Sigmoid colon (tissue), 7 donors: ENCODE measurements around the gene GRIP1. TPM values are rescaled to one million over a fixed set of nuclear protein-coding genes. Genes with fewer than 3 reads are reported as not detected.

Experiments used
- DNase-seq: peaks from one replicate; pipeline ENCODE4 v3.0.0-alpha.2; 2019
- H3K27ac ChIP-seq, 4 donors: fragments of 200-600 bp; sonication (generic); one replicate each; pipeline ENCODE4 v1.5.1; 2016 to 2019; ENCODE audit warnings: mild to moderate bottlenecking in 1 of 4
- H3K27me3 ChIP-seq, 3 donors: fragments of 200-600 bp; sonication (generic); one replicate each; pipeline ENCODE4 v1.5.1; 2019; ENCODE audit warnings: mild to moderate bottlenecking in 1 of 3
- H3K36me3 ChIP-seq, 4 donors: fragments of 200-600 bp; sonication (generic); one replicate each; pipeline ENCODE4 v1.5.1; 2016 to 2019
- H3K4me1 ChIP-seq, 4 donors: fragments of 200-600 bp; sonication (generic); one replicate each; pipeline ENCODE4 v1.5.1; 2017 to 2019
- H3K4me3 ChIP-seq, 4 donors: fragments of 200-600 bp; sonication (generic); one replicate each; pipeline ENCODE4 v1.5.1; 2017 to 2019; ENCODE audit warnings: mild to moderate bottlenecking in 2 of 4, moderate library complexity in 1 of 4
- H3K9me3 ChIP-seq, 4 donors: fragments of 200-600 bp in 3 of 4; sonication (generic) in 3 of 4; one replicate each; pipeline versions ENCODE4 v1.5.1 to v1.6.1; 2013 to 2019
- EP300 ChIP-seq, 4 donors: sonication (generic); formaldehyde crosslinking; IDR thresholded peaks; one replicate each; pipeline ENCODE4 v1.6.1; 2017; ENCODE audit warnings: antibody characterized with exemption in 4 of 4
- POLR2A ChIP-seq, 2 donors: fragments of 450-650 bp; IDR thresholded peaks; one replicate each; pipeline ENCODE4 v1.6.1; 2016; ENCODE audit warnings: antibody characterized with exemption in 2 of 2, mild to moderate bottlenecking in 2 of 2, moderate library complexity in 2 of 2
- POLR2AphosphoS5 ChIP-seq, 4 donors: sonication (generic); formaldehyde crosslinking; IDR thresholded peaks; one replicate each; pipeline ENCODE4 v1.6.1; 2017; ENCODE audit warnings: antibody characterized with exemption in 4 of 4
- WGBS, 2 donors: extraction: QIAGEN DNeasy Blood & Tissue Kit; methylation state at CpG; one replicate each; pipeline ENCODE4 v1.1.7; 2013; 5-methylcytosine and 5-hydroxymethylcytosine counted together
- intact Hi-C: fragments of 100-400 bp; cut with DNase I; formaldehyde crosslinking; loops from one replicate; pipeline ENCODE4 v1.15.1; 2023
- polyA plus RNA-seq, 3 donors: library from polyadenylated mRNA; stranded (reverse); fragments of 200-250 nt; gene quantifications; one replicate each; pipeline ENCODE4 v1.2.3, GENCODE V29; 2013
- total RNA-seq, 4 donors: library from RNA; depleted of rRNA; stranded (reverse); fragments of >200 nt; gene quantifications; one replicate each; pipeline ENCODE4 v1.1.0, GENCODE V29; 2016
- TF ChIP-seq, protein P1 (sequence below), 4 experiments: fragments of 450-650 bp in 3 of 4; fragments of 200-600 bp in 1 of 4; IDR thresholded peaks; one replicate each; pipeline ENCODE4 v1.5.1; 2016 to 2019; ENCODE audit warnings: antibody characterized with exemption in 4 of 4, mild to moderate bottlenecking in 3 of 4, moderate library complexity in 2 of 4
- donor health status: healthy with polysubstance abuse.
- donor health status: Bipolar disorder and iron deficiency.
- donor health status: healthy.

Gene GRIP1
- total and polyA plus RNA-seq, 7 donors = 0.46 to 14.0 (median 6.3) TPM

DNA sequence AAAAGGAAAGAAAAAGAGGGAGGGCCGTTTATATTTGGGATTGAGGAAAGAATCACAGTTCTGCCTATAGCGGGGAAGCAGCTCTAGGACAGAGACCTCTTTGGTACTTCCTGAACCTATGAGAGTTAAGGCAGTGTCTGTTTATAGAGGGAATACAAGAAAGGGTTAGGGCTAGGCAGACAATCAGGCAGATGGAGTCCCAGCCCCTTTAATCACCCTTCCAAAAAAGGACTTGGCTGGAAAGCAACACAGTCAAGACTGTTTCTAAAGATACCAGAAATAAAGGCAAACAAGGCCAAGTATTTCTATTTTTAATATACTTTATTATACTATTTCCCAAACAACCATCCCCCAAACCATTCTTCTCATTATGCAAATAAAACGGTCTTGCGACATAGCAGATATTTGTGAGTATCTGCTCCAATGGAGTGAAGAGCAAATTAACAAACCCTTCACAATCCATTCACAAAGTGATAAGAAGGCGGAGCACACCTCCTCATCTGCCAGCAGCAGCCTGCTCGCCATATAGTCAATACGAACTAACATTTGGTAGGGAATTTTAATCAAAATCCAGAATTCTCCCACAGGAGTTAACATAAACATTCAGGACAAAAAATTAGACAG is 697 bp upstream of the GRIP1 start:
- H3K4me1 ChIP-seq = peaks cover 0 to 25% (median 17%) of the 10 kb centered on the region in 4 donors
- H3K27me3 ChIP-seq = no peaks in the 10 kb centered on the region
- no peaks in the 10 kb centered on the region for H3K9me3 ChIP-seq
- H3K36me3 ChIP-seq = no peaks in the 10 kb centered on the region
- H3K4me3 ChIP-seq = peak overlapping the region in 2 of 4 donors; percentile 27 to 33
- no peak for DNase-seq
- TF ChIP-seq POLR2A (IDR thresholded peaks at IDR 0.05) = no peak
- TF ChIP-seq EP300 (IDR thresholded peaks at IDR 0.05) = no peak
- TF ChIP-seq, protein P1, sequence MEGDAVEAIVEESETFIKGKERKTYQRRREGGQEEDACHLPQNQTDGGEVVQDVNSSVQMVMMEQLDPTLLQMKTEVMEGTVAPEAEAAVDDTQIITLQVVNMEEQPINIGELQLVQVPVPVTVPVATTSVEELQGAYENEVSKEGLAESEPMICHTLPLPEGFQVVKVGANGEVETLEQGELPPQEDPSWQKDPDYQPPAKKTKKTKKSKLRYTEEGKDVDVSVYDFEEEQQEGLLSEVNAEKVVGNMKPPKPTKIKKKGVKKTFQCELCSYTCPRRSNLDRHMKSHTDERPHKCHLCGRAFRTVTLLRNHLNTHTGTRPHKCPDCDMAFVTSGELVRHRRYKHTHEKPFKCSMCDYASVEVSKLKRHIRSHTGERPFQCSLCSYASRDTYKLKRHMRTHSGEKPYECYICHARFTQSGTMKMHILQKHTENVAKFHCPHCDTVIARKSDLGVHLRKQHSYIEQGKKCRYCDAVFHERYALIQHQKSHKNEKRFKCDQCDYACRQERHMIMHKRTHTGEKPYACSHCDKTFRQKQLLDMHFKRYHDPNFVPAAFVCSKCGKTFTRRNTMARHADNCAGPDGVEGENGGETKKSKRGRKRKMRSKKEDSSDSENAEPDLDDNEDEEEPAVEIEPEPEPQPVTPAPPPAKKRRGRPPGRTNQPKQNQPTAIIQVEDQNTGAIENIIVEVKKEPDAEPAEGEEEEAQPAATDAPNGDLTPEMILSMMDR (IDR thresholded peaks at IDR 0.05) = no peak
- TF ChIP-seq POLR2AphosphoS5 (IDR thresholded peaks at IDR 0.05) = no peak
- WGBS, 2 donors = 79 to 86% methylated on average over 7 of the region's 7 CpGs
- intact Hi-C loops = no loop called here
- no peak overlapping the region for H3K27ac ChIP-seq

DNA sequence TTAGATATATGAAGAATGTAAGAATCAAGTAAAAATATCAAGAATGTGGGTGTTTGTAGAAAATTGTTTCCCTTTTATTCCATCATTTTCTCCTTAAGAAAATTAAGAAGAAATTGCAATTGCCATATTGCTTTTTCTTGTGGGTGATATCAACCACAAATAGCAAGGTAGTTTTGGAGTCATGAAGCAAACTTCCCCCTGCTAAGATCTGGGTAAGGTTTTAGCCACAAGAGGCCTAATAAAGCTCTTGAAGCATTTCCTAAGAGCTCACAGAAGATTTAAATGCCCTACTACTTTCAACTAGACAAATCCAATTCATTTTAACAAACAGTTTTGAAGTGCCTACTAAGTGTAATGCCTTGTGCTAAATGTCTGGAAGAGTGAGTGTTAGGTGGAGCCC is 2.6 kb downstream of the GRIP1 start:
- intact Hi-C loops = no loop called here
- Histone ChIP-seq H3K36me3 (no peaks in the 10 kb centered on the region), H3K4me3 (no peak overlapping the region), H3K4me1 (peaks cover 0 to 25% (median 17%) of the 10 kb centered on the region in 4 donors), H3K27me3 (no peaks in the 10 kb centered on the region), H3K27ac (no peak overlapping the region), H3K9me3 (no peaks in the 10 kb centered on the region)
- TF ChIP-seq, protein P1 (IDR thresholded peaks at IDR 0.05) = no peak
- TF ChIP-seq POLR2AphosphoS5 (IDR thresholded peaks at IDR 0.05) (no peak), POLR2A (IDR thresholded peaks at IDR 0.05) (no peak), EP300 (IDR thresholded peaks at IDR 0.05) (no peak)
- no peak for DNase-seq

- Histone ChIP-seq H3K27ac (no peak overlapping the region), H3K4me1 (peaks cover 0 to 22% (median 14%) of the 10 kb centered on the region in 4 donors), H3K36me3 (no peaks in the 10 kb centered on the region), H3K9me3 (no peaks in the 10 kb centered on the region), H3K27me3 (no peaks in the 10 kb centered on the region), H3K4me3 (no peak overlapping the region)
- intact Hi-C loops = no loop called here
- 57 to 60% methylated on average over 4 of the region's 4 CpGs for WGBS, 2 donors
- no peak for DNase-seq
- no peak for TF ChIP-seq POLR2A (IDR thresholded peaks at IDR 0.05)
- no peak for TF ChIP-seq EP300 (IDR thresholded peaks at IDR 0.05)
- TF ChIP-seq, protein P1 (IDR thresholded peaks at IDR 0.05) = no peak
- TF ChIP-seq POLR2AphosphoS5 (IDR thresholded peaks at IDR 0.05) = no peak
These were observed 4.3 kb downstream of the GRIP1 start for GRCh38 chr12:66674495-66675122.

- no peak overlapping the region for H3K27ac ChIP-seq
- WGBS, 2 donors = 50 to 77% methylated on average over 2 of the region's 2 CpGs
- DNase-seq = no peak
- H3K27me3 ChIP-seq = no peaks in the 10 kb centered on the region
- H3K9me3 ChIP-seq = no peaks in the 10 kb centered on the region
- H3K4me1 ChIP-seq = peaks cover 0 to 4% (median 0%) of the 10 kb centered on the region in 4 donors
- intact Hi-C loops = no loop called here
- TF ChIP-seq POLR2A (IDR thresholded peaks at IDR 0.05) (no peak), EP300 (IDR thresholded peaks at IDR 0.05) (no peak), POLR2AphosphoS5 (IDR thresholded peaks at IDR 0.05) (no peak)
- TF ChIP-seq, protein P1 (IDR thresholded peaks at IDR 0.05) = no peak
- no peaks in the 10 kb centered on the region for H3K36me3 ChIP-seq
- H3K4me3 ChIP-seq = no peak overlapping the region
These were observed 9.3 kb downstream of the GRIP1 start for GRCh38 chr12:66669541-66669940.
